Dermis blood vessel endothelial cell (primary cell): ENCODE data around the gene ROBO1. TPM values are rescaled to one million over a fixed set of nuclear protein-coding genes. Genes with fewer than 3 reads are reported as not detected.
"Not testable (repeated sequence)": the region's sequence is repeated elsewhere in the genome, so short reads cannot be mapped to it uniquely, and the experiment has no call there.

Source experiments
- DNase-seq: peaks from one replicate; pipeline ENCODE4 v3.0.0; 2010
- total RNA-seq: library from RNA; depleted of rRNA; stranded (reverse); fragments of >200 nt; gene quantifications from 2 replicates; pipeline ENCODE4 v1.2.3, GENCODE V29; 2014

The ROBO1 gene
- total RNA-seq, 1 donor from 2014 or later: 1.0 TPM

- DNase-seq: no peak
Measured at GRCh38 chr3:79236496-79236895, 531.3 kb downstream of the ROBO1 start.

- no peak for DNase-seq
Measured at GRCh38 chr3:79233431-79234060, 534.3 kb downstream of the ROBO1 start.

- no peak for DNase-seq
Measured at GRCh38 chr3:79230266-79230665, 537.5 kb downstream of the ROBO1 start.

- no peak for DNase-seq
Measured at GRCh38 chr3:79217096-79217495, 550.7 kb downstream of the ROBO1 start.

- no peak for DNase-seq
Measured at GRCh38 chr3:79215286-79215685, 552.5 kb downstream of the ROBO1 start.

- DNase-seq: no peak
Measured at GRCh38 chr3:79211586-79212359, 556.0 kb downstream of the ROBO1 start.

- no peak for DNase-seq
Measured at GRCh38 chr3:79204351-79204750, 563.4 kb downstream of the ROBO1 start.

GRCh38 chr3:79203144-79203519 lies 564.7 kb downstream of the ROBO1 start:
- no peak for DNase-seq

- DNase-seq: no peak
Measured at GRCh38 chr3:79202471-79203143, 565.2 kb downstream of the ROBO1 start.

GRCh38 chr3:79200456-79200855 lies 567.3 kb downstream of the ROBO1 start:
- no peak for DNase-seq

GRCh38 chr3:79199966-79200365 lies 567.8 kb downstream of the ROBO1 start:
- DNase-seq: no peak

GRCh38 chr3:79187426-79187825 lies 580.4 kb downstream of the ROBO1 start:
- DNase-seq: no peak

GRCh38 chr3:79184251-79184650 lies 583.5 kb downstream of the ROBO1 start:
- no peak for DNase-seq

- DNase-seq: no peak
Measured at GRCh38 chr3:79183496-79183895, 584.3 kb downstream of the ROBO1 start.

GRCh38 chr3:79178471-79179180 lies 589.2 kb downstream of the ROBO1 start:
- no peak for DNase-seq

- DNase-seq: no peak
Measured at GRCh38 chr3:79175870-79176269, 591.9 kb downstream of the ROBO1 start.

GRCh38 chr3:79173259-79173658 lies 594.5 kb downstream of the ROBO1 start:
- not testable (repeated sequence) for DNase-seq

GRCh38 chr3:79172241-79172640 lies 595.6 kb downstream of the ROBO1 start:
- DNase-seq: no peak

GRCh38 chr3:79170021-79170420 lies 597.8 kb downstream of the ROBO1 start:
- DNase-seq: no peak

GRCh38 chr3:79167651-79168416 lies 600.0 kb downstream of the ROBO1 start:
- DNase-seq: no peak

GRCh38 chr3:79162653-79163052 lies 605.1 kb downstream of the ROBO1 start:
- DNase-seq: no peak

- no peak for DNase-seq
Measured at GRCh38 chr3:79161941-79162340, 605.9 kb downstream of the ROBO1 start.
